H1 (cell line): ENCODE measurements around the gene FHL2. TPM values are rescaled to one million over a fixed set of nuclear protein-coding genes. Genes with fewer than 3 reads are reported as not detected.

Experiments used
- CTCF ChIA-PET: fragments of 300-600 bp; sonication (Branson Sonifier 250); formaldehyde crosslinking; loops from one replicate; lab custom pipeline; 2021; ENCODE audit not compliant: partially characterized antibody; lab: Charles Lee
- POLR2A ChIA-PET: fragments of 300-600 bp; sonication (Branson Sonifier 250); formaldehyde crosslinking; loops from one replicate; lab custom pipeline; 2021; ENCODE audit warnings: inconsistent platforms; ENCODE audit not compliant: partially characterized antibody; lab: Charles Lee
- DNase-seq, 2 experiments: peaks; one replicate each; pipeline versions ENCODE4 v3.0.0 to v3.0.0-alpha.2; 2010 to 2022; ENCODE audit warnings: low spot score in 2 of 2, low read depth in 1 of 2, mixed read lengths in 1 of 2
- FAIRE-seq: peaks from 2 replicates; lab custom pipeline; 2011; peaks lifted over from hg19 to GRCh38; lab: Jason Lieb, UNC
- H2AFZ ChIP-seq: 2 replicates; pipeline ENCODE4 v1.8.1; 2012; ENCODE audit warnings: low read length, inconsistent platforms
- H2AK5ac ChIP-seq: 2 replicates; pipeline ENCODE4 v1.6.1; 2013; ENCODE audit warnings: low read depth, low read length
- H2BK120ac ChIP-seq: replicated peaks from 2 replicates; pipeline ENCODE3; 2013; ENCODE audit warnings: low read depth, low read length, inconsistent platforms
- H2BK12ac ChIP-seq: 2 replicates; pipeline ENCODE4 v1.6.1; 2013; ENCODE audit warnings: low read depth, low read length
- H2BK15ac ChIP-seq: 2 replicates; pipeline ENCODE4 v1.6.1; 2013; ENCODE audit warnings: low read length
- H2BK20ac ChIP-seq: 2 replicates; pipeline ENCODE4 v1.6.1; 2013; ENCODE audit warnings: low read length
- H2BK5ac ChIP-seq: 2 replicates; pipeline ENCODE4 v1.6.1; 2013; ENCODE audit warnings: low read depth, low read length
- H3K14ac ChIP-seq: 2 replicates; pipeline ENCODE4 v1.6.1; 2013; ENCODE audit warnings: inconsistent platforms; ENCODE audit not compliant: insufficient read length
- H3K18ac ChIP-seq: 2 replicates; pipeline ENCODE4 v1.6.1; 2013; ENCODE audit warnings: low read length; ENCODE audit errors: extremely low read depth
- H3K23ac ChIP-seq: 2 replicates; pipeline ENCODE4 v1.6.1; 2013; ENCODE audit warnings: inconsistent platforms; ENCODE audit not compliant: insufficient read length
- H3K23me2 ChIP-seq: 2 replicates; pipeline ENCODE4 v1.6.1; 2013; ENCODE audit warnings: low read depth, low read length
- H3K27ac ChIP-seq: 2 replicates; pipeline ENCODE4 v1.6.1; 2011; ENCODE audit warnings: low read depth, low read length, inconsistent platforms
- H3K27me3 ChIP-seq, 4 experiments: replicated peaks in 1 of 4; 1 replicate in 1 of 4; 2 replicates in 3 of 4; pipeline versions ENCODE4 v1.6.1 to v1.8.1; 2011 to 2013; ENCODE audit warnings: low read length in 3 of 4, mild to moderate bottlenecking in 3 of 4, inconsistent platforms in 2 of 4, mixed read lengths in 2 of 4, moderate library complexity in 1 of 4; ENCODE audit not compliant: control insufficient read depth in 3 of 4, insufficient read depth in 3 of 4; ENCODE audit errors: extremely low read depth in 1 of 4
- H3K36me3 ChIP-seq, 4 experiments: 2 replicates each; pipeline versions ENCODE4 v1.6.1 to v1.8.1; 2011 to 2013; ENCODE audit warnings: mild to moderate bottlenecking in 4 of 4, low read length in 3 of 4, moderate library complexity in 2 of 4, control low read depth in 1 of 4, inconsistent platforms in 1 of 4; ENCODE audit not compliant: insufficient read depth in 4 of 4, control insufficient read depth in 2 of 4
- H3K4ac ChIP-seq: replicated peaks from 2 replicates; pipeline ENCODE3; 2013; ENCODE audit warnings: low read length, low read depth, mixed read lengths, inconsistent platforms; ENCODE audit not compliant: insufficient read length
- H3K4me1 ChIP-seq, 4 experiments: replicated peaks in 1 of 4; 1 replicate in 1 of 4; 2 replicates in 3 of 4; pipeline versions ENCODE4 v1.6.1 to v1.8.1; 2011 to 2013; ENCODE audit warnings: low read length in 3 of 4, inconsistent platforms in 2 of 4, mixed read lengths in 1 of 4; ENCODE audit not compliant: insufficient read depth in 4 of 4, control insufficient read depth in 3 of 4
- H3K4me2 ChIP-seq, 2 experiments: 2 replicates each; pipeline versions ENCODE4 v1.6.1 to v1.8.1; 2011 to 2013; ENCODE audit warnings: low read depth in 2 of 2, low read length in 2 of 2, control low read depth in 1 of 2, inconsistent platforms in 1 of 2, mild to moderate bottlenecking in 1 of 2; ENCODE audit not compliant: insufficient read depth in 1 of 2
- H3K4me3 ChIP-seq, 4 experiments: fragments of 200-600, 300-600 bp in 1 of 4; sonication (generic), shearing (Covaris generic), sonication (Bioruptor Twin) in 1 of 4; 2 replicates each; pipeline versions ENCODE4 v1.5.1 to v1.8.1; 2011 to 2016; ENCODE audit warnings: low read length in 4 of 4, low read depth in 3 of 4, control low read depth in 2 of 4, inconsistent platforms in 2 of 4, mild to moderate bottlenecking in 2 of 4, mixed read lengths in 1 of 4, moderate library complexity in 1 of 4; ENCODE audit not compliant: insufficient read depth in 2 of 4; ENCODE audit errors: extremely low read depth in 1 of 4
- H3K56ac ChIP-seq: replicated peaks from 2 replicates; pipeline ENCODE3; 2013; ENCODE audit warnings: low read depth, mild to moderate bottlenecking, mixed read lengths, low read length, inconsistent platforms; ENCODE audit not compliant: insufficient read length
- H3K79me1 ChIP-seq: 2 replicates; pipeline ENCODE4 v1.6.1; 2013; ENCODE audit warnings: low read depth, low read length, control low read depth
- H3K79me2 ChIP-seq, 2 experiments: 2 replicates each; pipeline versions ENCODE4 v1.6.1 to v1.8.1; 2012 to 2013; ENCODE audit warnings: low read length in 2 of 2, mild to moderate bottlenecking in 2 of 2, inconsistent platforms in 1 of 2; ENCODE audit not compliant: insufficient read depth in 2 of 2, control insufficient read depth in 1 of 2
- H3K9ac ChIP-seq, 4 experiments: replicated peaks in 1 of 4; 1 replicate in 1 of 4; 2 replicates in 3 of 4; pipeline versions ENCODE4 v1.6.1 to v1.8.1; 2011 to 2013; ENCODE audit warnings: low read depth in 3 of 4, low read length in 3 of 4, control low read depth in 2 of 4, mild to moderate bottlenecking in 2 of 4, moderate library complexity in 2 of 4, inconsistent platforms in 1 of 4; ENCODE audit errors: extremely low read depth in 1 of 4
- H3K9me3 ChIP-seq, 2 experiments: 2 replicates each; pipeline versions ENCODE4 v1.6.1 to v1.8.1; 2012 to 2013; ENCODE audit warnings: mild to moderate bottlenecking in 2 of 2, moderate library complexity in 2 of 2, control low read depth in 1 of 2, inconsistent platforms in 1 of 2, low read depth in 1 of 2, low read length in 1 of 2, mixed read lengths in 1 of 2; ENCODE audit not compliant: insufficient read depth in 2 of 2
- H4K20me1 ChIP-seq, 2 experiments: replicated peaks in 1 of 2; 2 replicates each; pipeline versions ENCODE3 to v1.8.1; 2011 to 2013; ENCODE audit warnings: inconsistent platforms in 2 of 2, low read length in 2 of 2, mild to moderate bottlenecking in 1 of 2; ENCODE audit not compliant: insufficient read depth in 2 of 2, control insufficient read depth in 1 of 2
- H4K5ac ChIP-seq: 2 replicates; pipeline ENCODE4 v1.6.1; 2013; ENCODE audit warnings: low read length, low read depth, mixed read lengths, inconsistent platforms; ENCODE audit not compliant: insufficient read length
- H4K8ac ChIP-seq: 2 replicates; pipeline ENCODE4 v1.8.0; 2013; ENCODE audit warnings: mild to moderate bottlenecking, moderate library complexity, low read length, inconsistent platforms; ENCODE audit not compliant: insufficient read depth; ENCODE audit errors: extremely low read depth
- H4K91ac ChIP-seq: replicated peaks from 2 replicates; pipeline ENCODE3; 2013; ENCODE audit warnings: low read length, mixed read lengths, inconsistent platforms; ENCODE audit not compliant: insufficient read length
- BACH1 ChIP-seq: IDR thresholded peaks from 2 replicates; pipeline ENCODE4 v1.6.1; 2012; ENCODE audit warnings: low read length, improper control_type of control experiment
- BRCA1 ChIP-seq: IDR thresholded peaks from 2 replicates; pipeline ENCODE4 v1.6.1; 2012; ENCODE audit warnings: low read depth, low read length, improper control_type of control experiment
- CREB1 ChIP-seq: IDR thresholded peaks from 2 replicates; pipeline ENCODE4 v1.6.1; 2012; ENCODE audit warnings: inconsistent platforms
- GTF2F1 ChIP-seq: IDR thresholded peaks from 2 replicates; pipeline ENCODE4 v1.6.1; 2012; ENCODE audit warnings: low read depth, low read length, improper control_type of control experiment, borderline replicate concordance
- HDAC2 ChIP-seq, 2 experiments: fragments of 300-600 bp in 1 of 2; sonication (generic) in 1 of 2; IDR thresholded peaks; 2 replicates each; pipeline ENCODE4 v1.6.1; 2011 to 2012; ENCODE audit warnings: low read depth in 2 of 2, low read length in 2 of 2, mild to moderate bottlenecking in 2 of 2, moderate library complexity in 2 of 2, borderline replicate concordance in 1 of 2, inconsistent platforms in 1 of 2
- HDAC6 ChIP-seq: IDR thresholded peaks from one replicate; pipeline ENCODE4 v1.7.1; 2012; ENCODE audit warnings: low read depth, mild to moderate bottlenecking, inconsistent platforms, low read length, moderate library complexity
- KDM1A ChIP-seq: fragments of 200-600, 300-600 bp; sonication (generic); IDR thresholded peaks from 2 replicates; pipeline ENCODE4 v1.7.1; 2016; ENCODE audit warnings: mild to moderate bottlenecking, low read length, borderline replicate concordance
- KDM5A ChIP-seq: fragments of 200-600 bp; IDR thresholded peaks from 2 replicates; pipeline ENCODE4 v1.7.1; 2012; ENCODE audit warnings: mild to moderate bottlenecking, low read length, inconsistent platforms, mixed read lengths
- PHF8 ChIP-seq: fragments of 200-600 bp; sonication (generic); conservative IDR thresholded peaks from 2 replicates; pipeline ENCODE4 v1.7.1; 2012; ENCODE audit warnings: low read depth, mild to moderate bottlenecking, inconsistent platforms, low read length, moderate library complexity
- POLR2A ChIP-seq, 2 experiments: IDR thresholded peaks; 1 replicate in 1 of 2; 2 replicates in 1 of 2; pipeline ENCODE4 v1.6.1; 2011; ENCODE audit warnings: low read depth in 2 of 2, low read length in 2 of 2, mild to moderate bottlenecking in 2 of 2; ENCODE audit errors: control extremely low read depth in 1 of 2
- RFX5 ChIP-seq: IDR thresholded peaks from 2 replicates; pipeline ENCODE4 v1.6.1; 2011; ENCODE audit warnings: low read depth, low read length, improper control_type of control experiment, borderline replicate concordance
- SP1 ChIP-seq: IDR thresholded peaks from 2 replicates; pipeline ENCODE4 v1.6.1; 2011; ENCODE audit warnings: low read depth, low read length
- SP2 ChIP-seq: IDR thresholded peaks from 2 replicates; pipeline ENCODE4 v1.6.1; 2012; ENCODE audit warnings: mild to moderate bottlenecking, low read length, inconsistent platforms
- SUZ12 ChIP-seq: fragments of 200-600 bp; sonication (generic); IDR thresholded peaks from 2 replicates; pipeline ENCODE4 v1.6.1; 2012; ENCODE audit warnings: mild to moderate bottlenecking, inconsistent platforms, low read length, moderate library complexity, mixed read lengths
- TAF1 ChIP-seq: IDR thresholded peaks from 2 replicates; pipeline ENCODE4 v1.6.1; 2011; ENCODE audit warnings: mild to moderate bottlenecking, low read depth, low read length
- TBP ChIP-seq: IDR thresholded peaks from 2 replicates; pipeline ENCODE4 v1.6.1; 2011; ENCODE audit warnings: low read depth, low read length, improper control_type of control experiment
- WGBS, 2 experiments: shearing (Covaris generic) in 1 of 2; methylation state at CpG; one replicate each; pipeline versions ENCODE4 v1.1.6 to v1.1.7; 2013 to 2015; ENCODE audit warnings: low lambda C conversion rate in 2 of 2, mixed read lengths in 2 of 2, inconsistent platforms in 1 of 2, low coverage in 1 of 2, missing lambda C conversion rate in 1 of 2; ENCODE audit not compliant: insufficient replicate concordance in 2 of 2, insufficient coverage in 1 of 2, insufficient read length in 1 of 2; ENCODE audit errors: extremely low coverage in 1 of 2, missing lambda C conversion rate in 1 of 2; 5-methylcytosine and 5-hydroxymethylcytosine counted together
- polyA plus RNA-seq, 7 experiments: library from polyadenylated mRNA; depleted of rRNA in 3 of 7; stranded (reverse) in 5 of 7; unstranded in 2 of 7; fragments of >200 nt in 5 of 7; fragments of 200-250 nt in 2 of 7; gene quantifications; 1 replicate in 5 of 7; 2 replicates in 1 of 7; 4 replicates in 1 of 7; pipeline versions ENCODE4 v1.2.1 to v1.2.3, GENCODE V29; 2011 to 2013; ENCODE audit warnings: missing spikeins in 2 of 7, mixed read lengths in 2 of 7
- total RNA-seq: library from RNA; stranded (reverse); fragmentation: NEBNext Ultra II Directional; extraction: Animal tissue kit (Norgen Biotek cat#: 25700); gene quantifications from 2 replicates; pipeline ENCODE4 v1.2.1, GENCODE V29; 2021

The FHL2 gene
- total and polyA plus RNA-seq, 2 of the 8 experiments (the other 6 are each of a cell fraction or from before 2014, with no cell fraction given) = 33.2 to 64.3 TPM

- ChIA-PET CTCF (interaction anchor here (5.0 to 7.2 kb wide), 2 partner anchors 21 to 154 kb away, joined by 20 to 122 read pairs; no protein-coding TSS in a partner anchor), POLR2A (interaction anchor here (0.7 to 1.3 kb wide), 3 partner anchors 16 to 603 kb away, joined by 3 to 4 read pairs (median 3); no protein-coding TSS in a partner anchor)
- Histone ChIP-seq H3K79me2 (no peaks in the 10 kb centered on the region), H3K4me1 (no peaks in the 10 kb centered on the region), H3K79me1 (peaks cover 2% of the 10 kb centered on the region; the same call in 1 of the 2 replicates), H3K9ac (no peak overlapping the region), H4K20me1 (peaks cover 0 to 4% of the 10 kb centered on the region in 2 experiments), H2BK12ac (no peak overlapping the region), H2BK15ac (no peak overlapping the region), H3K23me2 (no peaks in the 10 kb centered on the region), H2AFZ (no peak overlapping the region), H3K4me2 (no peak overlapping the region), H4K5ac (no peak overlapping the region), H2BK120ac (no peak overlapping the region), H2BK5ac (no peak overlapping the region), H3K56ac (no peak overlapping the region), H4K91ac (no peak overlapping the region), H3K27me3 (no peaks in the 10 kb centered on the region), H3K4me3 (no peak overlapping the region), H2AK5ac (no peak overlapping the region), H2BK20ac (no peak overlapping the region), H3K9me3 (no peaks in the 10 kb centered on the region), H4K8ac (no peak overlapping the region), H3K23ac (no peak overlapping the region), H3K4ac (no peak overlapping the region), H3K36me3 (peaks cover 7 to 38% (median 25%) of the 10 kb centered on the region in 4 experiments), H3K18ac (no peak overlapping the region), H3K14ac (no peak overlapping the region), H3K27ac (no peak overlapping the region)
- WGBS, 2 experiments = 93% methylated on average over 3 of the region's 3 CpGs; no CpG with 5 or more reads in 1 of the 2 experiments
- FAIRE-seq = no peak
- DNase-seq = no peak
- TF ChIP-seq BACH1 (no peak), TBP (no peak), SP2 (no peak), KDM5A (no peak), CREB1 (no peak), HDAC2 (IDR thresholded peaks at IDR 0.05; ENCODE audit: borderline replicate concordance in 1 of 2, low read depth in 2 of 2, low read length in 2 of 2) (no peak), HDAC6 (no peak), SUZ12 (no peak), KDM1A (no peak), GTF2F1 (no peak), TAF1 (no peak), POLR2A (IDR thresholded peaks at IDR 0.05; ENCODE audit: control extremely low read depth in 1 of 2, low read depth in 2 of 2, low read length in 2 of 2) (no peak), BRCA1 (no peak), RFX5 (no peak), SP1 (no peak), PHF8 (no peak)
Observed at GRCh38 chr2:105365206-105365605, 33.6 kb downstream of the FHL2 start.
